Effector memory CD4-positive, alpha-beta T cell (primary cell): ENCODE results near the gene EXOC4.

Experiments used
- DNase-seq, 3 donors: peaks; one replicate each; pipeline ENCODE4 v3.0.0-alpha.2; 2020
- H3K27ac ChIP-seq: 2 replicates; pipeline ENCODE4 v1.7.0; 2013; ENCODE audit warnings: mild to moderate bottlenecking, low read length, moderate library complexity; ENCODE audit not compliant: insufficient read depth, poor library complexity, severe bottlenecking
- H3K27me3 ChIP-seq: replicated peaks from 2 replicates; pipeline ENCODE4 v1.7.0; 2013; ENCODE audit warnings: mild to moderate bottlenecking, low read length; ENCODE audit not compliant: insufficient read depth, control insufficient read depth, poor library complexity, severe bottlenecking
- H3K36me3 ChIP-seq: 2 replicates; pipeline ENCODE4 v1.7.0; 2013; ENCODE audit warnings: mild to moderate bottlenecking, low read length, moderate library complexity; ENCODE audit not compliant: control insufficient read depth, insufficient read depth
- H3K4me1 ChIP-seq: 2 replicates; pipeline ENCODE4 v1.7.0; 2013; ENCODE audit warnings: low read length, mild to moderate bottlenecking; ENCODE audit not compliant: control insufficient read depth, insufficient read depth, poor library complexity, severe bottlenecking
- H3K4me3 ChIP-seq: 2 replicates; pipeline ENCODE4 v1.7.0; 2013; ENCODE audit warnings: low read length, low read depth, mild to moderate bottlenecking; ENCODE audit not compliant: insufficient read depth, poor library complexity, severe bottlenecking
- H3K9me3 ChIP-seq: 2 replicates; pipeline ENCODE4 v1.7.0; 2013; ENCODE audit warnings: mild to moderate bottlenecking, low read length, moderate library complexity; ENCODE audit not compliant: control insufficient read depth

Gene EXOC4

DNA sequence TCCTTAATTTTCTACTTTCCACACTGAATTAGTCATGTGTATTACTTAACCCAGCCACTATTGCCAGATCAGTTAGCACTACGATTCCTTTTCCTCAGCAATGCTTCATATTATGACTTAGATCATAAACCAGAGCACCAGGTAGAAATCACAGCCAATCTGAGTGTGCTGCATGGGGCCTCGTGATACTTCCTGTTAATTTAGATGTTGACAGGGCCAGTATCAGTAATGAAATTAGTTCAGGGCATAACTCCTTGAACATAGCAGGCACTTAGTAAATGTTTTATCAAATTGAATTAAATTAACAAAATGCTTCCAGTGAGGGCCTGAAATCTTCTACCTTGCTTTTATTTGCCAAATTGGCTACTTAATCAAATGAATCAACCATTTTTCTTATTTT lies 705.0 kb downstream of the EXOC4 start:
- Histone ChIP-seq H3K9me3 (no peaks in the 10 kb centered on the region), H3K27ac (no peak overlapping the region), H3K4me1 (no peaks in the 10 kb centered on the region), H3K36me3 (no peaks in the 10 kb centered on the region), H3K27me3 (no peaks in the 10 kb centered on the region), H3K4me3 (no peak overlapping the region)
- no peak for DNase-seq

DNA sequence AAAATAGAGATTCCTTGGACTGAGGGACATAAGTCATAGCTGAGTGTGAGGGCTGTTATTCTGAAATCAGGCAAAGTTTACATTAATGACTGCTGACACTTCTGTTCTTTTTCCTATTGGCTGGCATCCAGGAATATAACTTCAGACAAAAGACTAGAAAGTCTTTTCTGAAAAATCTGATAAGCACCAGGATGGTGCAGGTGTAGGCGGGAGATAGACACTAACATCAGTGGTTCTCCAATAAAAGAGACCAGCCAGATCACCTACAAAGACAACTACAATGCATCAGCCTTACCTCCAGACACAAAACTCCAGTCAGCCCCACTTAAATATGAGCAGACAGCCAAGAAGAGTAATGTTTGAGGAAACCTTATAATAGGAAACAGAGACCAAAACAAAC lies 705.9 kb downstream of the EXOC4 start:
- Histone ChIP-seq H3K27ac (no peak overlapping the region), H3K27me3 (no peaks in the 10 kb centered on the region), H3K4me1 (no peaks in the 10 kb centered on the region), H3K36me3 (no peaks in the 10 kb centered on the region), H3K9me3 (no peaks in the 10 kb centered on the region), H3K4me3 (no peak overlapping the region)
- no peak for DNase-seq

DNA sequence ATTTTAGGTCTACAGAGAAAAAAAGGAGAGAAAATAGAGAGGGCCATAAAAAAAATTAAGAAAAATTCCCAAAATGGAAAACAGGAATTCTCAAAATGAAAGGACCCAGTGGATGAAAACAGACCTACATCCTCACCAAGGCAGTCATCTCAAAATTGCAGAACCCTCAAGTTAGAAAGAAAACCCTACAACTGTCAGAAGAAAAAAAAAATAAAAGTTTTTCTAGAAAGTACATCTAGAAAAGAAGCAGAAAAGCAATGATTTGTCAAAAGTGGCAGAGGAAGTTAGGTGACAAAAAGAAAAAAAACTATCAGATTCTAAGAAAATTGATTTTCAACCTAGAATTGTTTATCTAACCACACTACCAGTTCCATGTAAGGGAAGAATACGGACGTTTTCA lies 706.6 kb downstream of the EXOC4 start:
- DNase-seq: no peak
- Histone ChIP-seq H3K9me3 (no peaks in the 10 kb centered on the region), H3K4me3 (no peak overlapping the region), H3K27ac (no peak overlapping the region), H3K36me3 (no peaks in the 10 kb centered on the region), H3K4me1 (no peaks in the 10 kb centered on the region), H3K27me3 (no peaks in the 10 kb centered on the region)

DNA sequence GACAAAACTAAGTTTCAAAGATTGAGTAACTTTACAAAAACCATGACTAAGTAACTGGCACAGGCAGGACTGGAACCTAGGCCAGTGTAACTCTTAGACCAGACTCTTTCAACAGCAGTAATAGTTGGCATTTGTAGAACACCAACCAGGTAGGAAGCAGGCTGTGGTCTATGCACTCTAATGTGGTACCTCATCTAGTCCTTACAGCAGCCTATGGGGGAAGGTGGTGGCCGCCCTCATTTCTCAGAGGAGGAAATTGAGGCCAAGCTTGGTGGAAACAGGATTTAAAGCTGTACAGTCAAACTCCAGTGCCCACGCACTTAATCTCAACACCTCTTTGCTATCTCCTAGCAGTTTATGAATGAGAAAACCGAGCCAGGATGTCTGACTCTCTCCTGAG lies 708.8 kb downstream of the EXOC4 start:
- Histone ChIP-seq H3K27ac (no peak overlapping the region), H3K36me3 (no peaks in the 10 kb centered on the region), H3K27me3 (no peaks in the 10 kb centered on the region), H3K9me3 (no peaks in the 10 kb centered on the region), H3K4me1 (no peaks in the 10 kb centered on the region), H3K4me3 (no peak overlapping the region)
- no peak for DNase-seq

DNA sequence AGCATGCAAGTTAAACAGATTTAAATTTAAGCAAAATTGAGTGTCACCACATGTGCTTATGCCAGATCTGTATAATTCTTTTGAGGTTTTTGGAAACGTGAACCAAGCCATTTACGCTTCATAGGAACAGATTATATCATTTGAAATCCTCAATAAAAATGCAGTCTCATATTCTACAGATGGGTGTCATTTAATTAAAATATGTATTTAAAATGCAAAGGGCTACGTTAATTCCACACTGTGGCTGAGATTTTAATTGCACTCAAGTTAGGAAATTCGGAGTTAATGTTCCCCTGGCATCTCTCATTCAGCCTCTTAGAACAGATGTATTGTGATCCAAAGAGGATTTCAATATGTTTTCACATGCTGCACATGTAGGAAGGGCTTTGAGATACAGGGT lies 709.8 kb downstream of the EXOC4 start:
- Histone ChIP-seq H3K36me3 (no peaks in the 10 kb centered on the region), H3K9me3 (no peaks in the 10 kb centered on the region), H3K4me3 (no peak overlapping the region), H3K27ac (no peak overlapping the region), H3K4me1 (no peaks in the 10 kb centered on the region), H3K27me3 (no peaks in the 10 kb centered on the region)
- DNase-seq: no peak

DNA sequence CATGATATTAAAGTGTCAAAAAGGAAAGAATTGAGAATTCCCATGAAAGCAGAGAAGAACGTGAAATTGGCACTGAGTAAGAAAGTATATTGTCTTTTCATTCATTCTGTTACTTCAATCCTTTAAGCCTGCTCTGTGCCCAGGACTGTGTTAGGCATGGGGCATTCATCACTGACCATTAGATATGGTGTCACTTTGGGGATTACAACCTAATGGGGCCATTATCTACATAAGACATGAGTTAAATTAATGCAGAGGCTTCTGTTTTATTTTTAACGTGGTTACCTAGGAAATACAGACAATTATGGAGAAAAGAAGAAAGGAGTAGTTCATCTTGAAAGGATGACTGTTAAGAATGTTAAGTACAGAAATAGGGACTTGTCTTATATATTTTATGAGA lies 710.8 kb downstream of the EXOC4 start:
- Histone ChIP-seq H3K9me3 (no peaks in the 10 kb centered on the region), H3K27me3 (no peaks in the 10 kb centered on the region), H3K36me3 (no peaks in the 10 kb centered on the region), H3K4me1 (no peaks in the 10 kb centered on the region), H3K27ac (no peak overlapping the region), H3K4me3 (no peak overlapping the region)
- DNase-seq: no peak

DNA sequence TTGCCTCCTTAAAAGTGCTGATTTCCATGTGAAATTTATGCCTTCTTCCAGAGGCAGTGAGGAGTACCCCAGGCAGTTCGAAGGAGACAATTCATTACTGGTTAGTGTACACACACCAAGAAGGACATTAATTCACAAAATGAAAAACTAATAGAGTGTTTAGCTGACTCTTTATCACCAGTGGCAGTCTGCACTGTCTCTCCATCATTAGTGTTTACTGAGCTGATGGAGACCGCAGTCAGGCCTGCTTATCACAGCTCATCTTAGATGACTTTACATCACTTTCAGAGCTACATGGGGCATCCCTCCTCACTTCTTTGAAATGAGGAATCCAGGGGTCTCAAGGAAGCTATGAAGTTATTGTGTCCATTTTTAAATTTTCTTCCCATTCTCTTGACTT lies 718.7 kb downstream of the EXOC4 start:
- Histone ChIP-seq H3K36me3 (no peaks in the 10 kb centered on the region), H3K27me3 (no peaks in the 10 kb centered on the region), H3K9me3 (no peaks in the 10 kb centered on the region), H3K4me1 (no peaks in the 10 kb centered on the region), H3K27ac (no peak overlapping the region), H3K4me3 (no peak overlapping the region)
- no peak for DNase-seq

DNA sequence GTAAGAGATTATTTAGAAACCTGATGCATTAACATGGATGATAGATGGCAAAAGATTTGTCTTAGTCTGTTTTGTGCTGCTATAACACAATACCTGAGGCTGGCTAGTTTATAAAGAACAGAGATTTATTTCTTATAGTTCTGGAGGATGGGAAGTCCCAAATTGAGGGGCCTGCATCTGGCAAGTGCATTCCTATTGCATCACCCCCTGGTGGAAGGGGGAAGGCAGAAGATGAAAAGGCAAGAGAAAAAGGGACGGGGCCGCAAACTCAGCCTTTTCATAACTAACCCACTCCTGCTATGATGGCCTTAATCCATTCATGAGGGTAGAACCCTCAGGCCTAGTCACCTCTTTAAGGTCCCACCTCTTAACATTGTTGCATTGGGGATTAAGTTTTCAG lies 720.8 kb downstream of the EXOC4 start:
- H3K9me3 ChIP-seq: no peaks in the 10 kb centered on the region
- no peaks in the 10 kb centered on the region for H3K4me1 ChIP-seq
- H3K36me3 ChIP-seq: no peaks in the 10 kb centered on the region
- H3K27me3 ChIP-seq: no peaks in the 10 kb centered on the region
- no peak overlapping the region for H3K27ac ChIP-seq
- no peak for DNase-seq
- H3K4me3 ChIP-seq: no peak overlapping the region

DNA sequence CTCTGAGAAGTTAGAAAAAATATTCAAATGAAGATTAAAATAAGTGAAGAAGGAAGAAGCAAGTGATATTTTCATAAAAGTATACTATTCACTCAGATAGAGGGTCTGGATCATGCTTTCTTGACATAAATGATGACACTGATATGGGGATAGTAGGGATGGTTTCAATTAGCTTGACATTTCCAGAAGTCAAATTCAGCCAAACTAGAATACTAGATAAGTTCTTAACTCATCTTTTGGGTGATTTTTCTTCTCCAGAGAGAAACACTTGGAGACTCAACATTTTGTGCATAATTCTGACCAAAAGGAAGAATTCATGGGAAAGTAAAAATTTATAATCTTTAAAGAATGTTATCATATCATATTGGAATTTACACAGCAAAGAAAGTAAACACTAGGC lies 722.3 kb downstream of the EXOC4 start:
- DNase-seq: no peak
- Histone ChIP-seq H3K4me1 (no peaks in the 10 kb centered on the region), H3K9me3 (no peaks in the 10 kb centered on the region), H3K27me3 (no peaks in the 10 kb centered on the region), H3K36me3 (no peaks in the 10 kb centered on the region), H3K4me3 (no peak overlapping the region), H3K27ac (no peak overlapping the region)

DNA sequence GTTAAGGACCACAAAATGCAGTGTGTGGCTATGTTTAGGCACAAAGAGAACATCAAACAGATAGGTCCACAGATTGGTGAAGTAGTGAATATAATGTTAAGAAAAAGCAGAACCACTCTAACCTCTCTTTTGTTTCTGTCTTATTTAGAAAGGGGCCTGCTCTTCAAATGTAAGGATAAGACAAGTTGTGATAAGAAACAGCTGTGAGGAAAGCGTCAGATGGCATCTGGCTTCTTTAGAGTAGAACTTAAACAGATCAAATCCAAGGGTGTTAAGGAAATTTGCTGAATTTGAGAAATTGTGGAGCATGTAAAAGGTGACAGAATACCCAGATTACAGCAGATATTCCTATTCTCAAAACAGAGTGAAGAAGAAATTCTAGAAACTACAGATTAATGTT lies 723.3 kb downstream of the EXOC4 start:
- Histone ChIP-seq H3K9me3 (no peaks in the 10 kb centered on the region), H3K27ac (no peak overlapping the region), H3K27me3 (no peaks in the 10 kb centered on the region), H3K4me3 (no peak overlapping the region), H3K4me1 (no peaks in the 10 kb centered on the region), H3K36me3 (no peaks in the 10 kb centered on the region)
- no peak for DNase-seq
